Stimulated activated CD4-positive, alpha-beta T cell treated with anti-CD3 and anti-CD28 coated beads, Interleukin-12 subunit alpha, Interleukin-12 subunit beta, amount 100 ng/mL, for 4 hours (primary cell): ENCODE results near the gene UBAP1.
"Not testable (repeated sequence)": the region's sequence is repeated elsewhere in the genome, so short reads cannot be mapped to it uniquely, and the experiment has no call there.

Experiments
- DNase-seq: peaks from one replicate; pipeline ENCODE4 v3.0.0-alpha.2; 2020

The UBAP1 gene

DNA sequence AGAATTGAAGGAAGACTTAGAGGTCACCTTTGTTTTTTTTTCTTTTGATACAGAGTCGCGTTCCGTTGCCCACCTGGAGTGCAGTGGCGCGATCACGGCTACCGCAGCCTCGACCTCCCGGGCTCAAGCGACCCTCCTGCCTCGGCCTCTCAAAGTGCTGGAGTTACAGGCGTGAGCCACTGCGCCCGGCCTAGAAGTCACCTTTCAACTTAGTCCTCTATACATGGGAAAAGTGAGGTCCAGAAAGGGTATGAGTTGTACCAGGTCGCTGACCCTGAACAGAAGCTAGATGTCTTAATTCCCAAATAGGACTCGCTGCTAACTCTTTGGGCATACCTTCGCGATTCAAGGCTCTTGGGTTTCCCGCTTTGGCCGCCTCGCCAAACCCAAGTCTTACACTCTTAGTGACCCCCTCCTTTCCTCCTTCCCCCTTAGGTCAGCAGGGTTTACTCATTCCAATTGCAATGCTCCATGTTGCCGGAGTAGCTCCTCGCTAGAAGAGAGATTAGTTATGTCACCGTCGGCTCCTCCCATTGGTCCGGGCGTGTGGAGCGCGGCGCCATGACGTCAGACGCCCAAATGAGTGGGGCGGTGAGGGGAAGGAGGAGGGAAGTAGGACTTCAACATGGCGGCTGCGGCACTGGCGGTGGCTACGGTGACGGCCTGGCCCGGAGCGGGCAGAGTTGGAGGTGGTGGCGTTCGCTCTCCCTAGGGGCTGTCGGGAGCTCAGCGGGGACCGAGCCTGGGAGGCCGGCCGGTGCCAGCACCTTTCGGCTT, at the start of gene UBAP1:
Gene UBAP1, plus strand, starts transcription at position 608 of the 777 bp plus-strand sequence. CDS start 41,872 bp downstream, outside the sequence.
- peak; percentile 91 for DNase-seq

DNA sequence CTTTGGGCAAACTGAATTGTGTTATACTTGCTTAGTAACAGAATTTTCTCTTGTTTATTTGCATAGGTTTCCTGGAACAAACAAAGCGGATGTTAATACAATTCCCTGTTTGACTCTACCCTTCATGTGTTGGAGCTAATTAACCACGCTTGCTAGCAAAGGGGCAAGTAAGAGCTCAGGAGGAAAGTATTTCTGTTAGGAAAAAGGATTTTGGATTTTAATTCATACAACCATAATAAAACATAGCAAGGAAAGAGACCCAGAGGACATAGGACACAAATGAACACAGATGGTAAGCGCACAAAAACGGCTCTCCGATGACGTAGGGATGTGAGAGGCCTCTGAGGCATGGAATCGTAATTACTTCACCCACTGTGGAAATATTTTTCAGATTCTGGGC, 47.3 kb upstream of the UBAP1 start:
- DNase-seq, result no peak

DNA sequence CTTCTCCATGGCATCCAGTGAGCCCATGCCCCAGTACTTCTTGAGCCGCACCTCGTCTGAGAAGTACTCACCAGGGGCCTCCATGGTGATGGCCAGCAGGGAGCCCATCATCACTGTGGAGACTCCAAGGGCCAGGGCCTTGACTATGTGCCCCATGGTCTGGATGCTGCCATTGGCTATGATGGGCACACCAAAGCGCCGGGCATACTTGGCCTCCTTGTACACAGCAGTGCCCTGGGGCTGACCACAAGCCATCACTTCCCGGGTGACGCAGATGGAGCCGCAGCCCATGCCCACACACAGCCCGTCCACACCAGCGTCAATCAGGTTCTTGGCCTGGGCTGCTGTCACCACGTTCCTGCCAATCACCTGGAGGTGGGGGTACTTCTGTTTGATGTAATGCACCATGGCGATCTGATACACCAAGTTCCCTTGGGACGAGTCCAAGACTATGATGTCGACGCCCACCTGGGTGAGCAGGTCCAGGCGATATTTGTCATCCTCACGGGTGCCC, 45.4 kb upstream of the UBAP1 start:
- DNase-seq, result no peak

DNA sequence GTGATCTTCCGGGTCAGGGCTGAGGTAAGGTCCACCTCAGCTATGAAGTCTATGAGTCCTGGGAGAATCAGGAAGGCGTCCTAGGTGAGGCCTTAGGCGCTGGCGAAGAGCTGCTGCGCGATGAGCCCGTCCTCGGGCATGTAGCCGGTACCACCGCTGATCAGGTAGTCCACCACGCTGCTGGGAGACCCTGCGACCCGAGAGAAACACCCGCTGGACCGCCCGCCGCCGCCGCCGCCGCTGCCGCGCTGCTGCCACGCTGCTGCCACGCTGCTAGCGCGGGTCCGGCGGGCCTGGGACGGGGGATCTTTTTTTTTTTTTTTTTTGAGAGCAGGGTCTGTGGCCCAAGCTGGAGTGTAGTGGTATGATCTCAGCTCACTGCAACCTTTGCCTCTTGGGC, 44.3 kb upstream of the UBAP1 start:
- no peak for DNase-seq

DNA sequence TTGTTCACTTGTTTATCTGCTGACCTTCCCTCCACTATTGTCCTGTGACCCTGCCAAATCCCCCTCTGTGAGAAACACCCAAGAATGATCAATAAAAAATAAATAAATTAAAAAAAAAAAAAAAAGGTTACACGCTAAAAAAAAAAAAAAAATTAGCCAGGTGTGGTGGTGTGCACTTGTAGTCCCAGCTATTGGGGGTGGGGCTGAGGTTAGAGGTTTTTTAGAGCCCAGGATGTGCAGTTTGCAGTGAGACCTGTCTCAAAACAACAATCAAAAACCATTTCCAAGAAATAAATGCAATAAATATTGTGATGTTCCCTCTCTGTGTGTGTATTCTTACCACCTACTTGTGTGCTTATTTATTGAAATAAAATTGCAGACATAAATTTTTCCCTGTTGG, 40.2 kb upstream of the UBAP1 start:
- not testable (repeated sequence) for DNase-seq

DNA sequence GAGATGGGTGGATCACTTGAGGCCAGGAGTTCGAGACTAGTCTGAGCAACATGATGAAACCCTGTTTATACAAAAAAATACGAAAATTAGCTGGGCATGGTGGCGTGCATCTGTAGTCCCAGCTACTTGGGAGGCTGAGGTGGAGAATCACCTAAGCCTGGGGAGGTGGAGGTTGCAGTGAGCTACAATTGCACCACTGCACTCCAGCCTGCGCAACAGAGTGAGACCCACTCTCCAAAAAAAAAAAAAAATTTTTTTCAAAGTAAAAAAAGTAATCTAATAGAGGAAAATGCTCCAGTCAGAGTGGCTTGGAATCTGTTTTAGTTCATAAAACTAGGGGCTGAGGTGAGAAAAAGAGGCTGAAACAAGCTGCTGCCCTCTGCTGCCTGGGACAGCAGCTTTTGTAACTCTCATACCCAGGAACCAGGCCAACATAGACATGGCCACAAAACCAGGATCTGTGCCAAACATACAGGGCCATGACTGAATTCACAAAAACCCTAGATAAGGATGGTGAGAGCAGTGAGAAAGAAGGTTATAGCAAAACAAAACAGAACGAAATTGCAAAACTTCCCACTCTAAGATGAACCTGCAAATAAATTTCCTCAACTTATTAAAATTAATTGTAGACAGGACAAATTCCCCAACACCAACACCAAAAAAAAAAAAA, 39.2 kb upstream of the UBAP1 start:
- DNase-seq, result no peak

DNA sequence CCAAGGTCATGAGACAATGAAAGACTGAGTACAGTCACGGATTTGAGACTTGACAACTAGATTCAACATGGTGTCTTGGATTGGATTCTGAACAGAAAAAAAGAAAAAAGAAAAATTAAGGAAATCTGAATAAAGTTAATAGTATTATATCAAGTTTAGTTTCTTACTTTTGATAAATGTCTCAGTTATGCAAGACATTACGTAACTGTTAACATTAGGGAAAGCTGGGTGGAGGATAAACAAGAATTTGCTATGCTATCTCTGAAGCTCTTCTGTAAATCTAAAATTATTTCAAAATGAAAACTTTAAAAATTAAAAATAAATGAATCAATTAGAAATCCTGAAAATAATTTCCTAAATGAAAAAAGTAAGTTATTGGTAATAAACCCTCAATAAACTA, 38.0 kb upstream of the UBAP1 start:
- DNase-seq, result no peak

DNA sequence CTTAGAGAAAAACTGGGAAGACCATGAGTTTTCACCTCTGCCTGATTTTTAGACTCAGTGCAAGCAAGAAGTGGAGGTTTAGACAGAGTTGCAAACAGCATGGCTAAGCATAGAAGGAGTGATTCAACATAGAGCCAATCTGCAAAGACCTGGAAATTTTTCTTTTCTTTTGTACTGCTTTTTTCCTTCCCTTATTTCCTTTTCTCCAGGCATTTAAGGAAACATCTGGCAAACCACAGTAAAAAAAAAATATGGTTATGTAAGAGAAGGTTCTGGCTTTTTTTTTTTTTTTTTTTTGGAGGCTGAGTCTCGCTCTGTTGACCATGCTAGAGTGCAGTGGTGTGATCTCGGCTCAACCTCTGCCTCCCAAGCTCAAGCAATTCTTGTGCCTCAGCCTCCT, 35.7 kb upstream of the UBAP1 start:
- no peak for DNase-seq

DNA sequence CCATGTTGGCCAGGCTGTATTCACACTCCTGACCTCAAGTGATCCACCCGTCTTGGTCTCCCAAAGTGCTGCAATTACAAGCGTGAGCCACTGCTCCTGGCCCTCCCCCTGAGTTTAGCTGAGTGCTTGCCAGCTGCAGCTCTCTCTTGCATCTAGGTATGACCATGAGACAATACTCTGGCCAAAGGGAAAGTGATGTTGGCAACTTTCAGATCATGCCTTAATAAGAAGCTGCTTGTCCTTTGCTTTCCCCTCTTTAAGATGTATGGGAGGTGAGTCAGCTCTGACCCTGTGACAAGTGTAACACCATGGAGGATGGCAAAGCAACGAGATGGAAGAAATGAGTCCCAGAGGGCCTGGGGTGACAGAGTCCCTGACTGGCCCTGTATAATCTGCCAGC, 33.7 kb upstream of the UBAP1 start:
- DNase-seq, result no peak

DNA sequence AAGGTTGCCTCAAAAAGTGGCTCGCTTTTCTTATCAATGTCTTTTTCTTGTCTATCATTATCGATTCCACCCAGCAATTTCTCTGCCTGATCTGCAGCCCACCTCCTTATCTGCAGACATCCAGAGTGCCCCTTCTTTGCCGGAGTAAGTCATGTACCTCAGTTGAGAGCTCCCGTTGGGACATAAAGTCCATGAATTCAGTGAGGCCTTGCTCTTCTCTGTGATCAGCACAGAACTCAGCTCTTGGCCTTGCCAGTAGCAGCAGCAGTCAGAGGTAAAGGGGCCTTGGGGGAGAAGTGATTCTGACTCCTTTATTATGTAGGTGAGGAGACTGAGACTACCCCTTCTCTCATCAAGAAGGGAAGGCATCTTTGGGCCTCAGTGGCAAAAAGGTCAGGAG, 27.4 kb upstream of the UBAP1 start:
- no peak for DNase-seq

DNA sequence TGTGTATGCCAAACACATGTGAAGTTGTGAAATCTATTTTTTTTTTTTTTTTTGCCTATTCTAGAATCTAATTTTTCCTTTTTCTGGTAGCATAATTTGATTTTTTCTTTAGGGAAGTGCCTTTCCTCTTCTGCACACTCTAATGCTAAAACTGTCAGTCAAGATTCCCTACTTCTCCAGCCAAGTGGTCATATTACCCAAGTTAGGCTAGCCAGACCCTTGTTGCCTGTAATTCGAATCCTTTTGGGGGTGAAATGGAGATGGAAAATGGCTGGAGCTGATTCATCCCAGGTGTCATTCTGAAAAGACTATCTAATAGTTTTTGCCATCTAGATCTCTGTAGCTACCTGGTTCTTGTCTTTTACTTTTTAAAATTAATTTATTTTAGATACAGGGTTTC, 24.8 kb upstream of the UBAP1 start:
- DNase-seq, result no peak

DNA sequence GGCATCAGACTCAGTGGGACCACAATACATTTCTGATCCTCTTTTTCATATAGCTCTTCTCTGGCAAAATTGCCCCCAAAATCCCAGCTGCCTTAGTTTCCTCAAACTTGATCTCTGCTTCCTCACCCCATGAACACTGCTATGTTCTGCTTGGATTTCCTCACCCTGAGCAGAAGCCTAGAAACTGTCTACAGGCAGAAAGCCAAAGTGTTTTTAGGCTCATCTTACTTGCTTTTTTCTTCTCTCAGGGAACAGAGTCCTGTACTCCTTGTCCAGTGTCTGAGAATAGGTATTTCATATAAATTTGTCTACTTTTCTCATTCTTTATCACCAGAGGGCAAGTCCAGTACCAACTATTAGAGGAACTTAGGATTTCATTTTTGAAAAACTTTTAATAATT, 21.5 kb upstream of the UBAP1 start:
- DNase-seq, result no peak

DNA sequence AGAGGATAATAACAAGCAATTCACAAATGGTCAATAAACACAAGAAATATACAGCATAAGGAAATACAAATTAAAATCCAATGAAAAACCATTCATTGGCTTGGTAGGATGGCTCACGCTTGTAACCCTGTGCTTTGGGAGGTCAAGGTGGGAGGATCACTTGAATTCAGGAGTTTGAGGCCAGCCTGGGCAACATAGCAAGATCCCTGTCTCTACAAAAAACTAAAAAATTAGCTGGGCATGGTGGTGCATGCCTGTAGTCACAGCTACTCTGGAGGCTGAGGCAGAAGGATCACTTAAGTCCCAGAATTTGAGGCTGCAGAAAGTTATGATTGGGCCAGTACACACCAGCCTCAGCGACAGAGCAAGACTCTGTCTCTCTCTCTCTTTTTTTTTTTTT, 20.9 kb upstream of the UBAP1 start:
- DNase-seq, result no peak

DNA sequence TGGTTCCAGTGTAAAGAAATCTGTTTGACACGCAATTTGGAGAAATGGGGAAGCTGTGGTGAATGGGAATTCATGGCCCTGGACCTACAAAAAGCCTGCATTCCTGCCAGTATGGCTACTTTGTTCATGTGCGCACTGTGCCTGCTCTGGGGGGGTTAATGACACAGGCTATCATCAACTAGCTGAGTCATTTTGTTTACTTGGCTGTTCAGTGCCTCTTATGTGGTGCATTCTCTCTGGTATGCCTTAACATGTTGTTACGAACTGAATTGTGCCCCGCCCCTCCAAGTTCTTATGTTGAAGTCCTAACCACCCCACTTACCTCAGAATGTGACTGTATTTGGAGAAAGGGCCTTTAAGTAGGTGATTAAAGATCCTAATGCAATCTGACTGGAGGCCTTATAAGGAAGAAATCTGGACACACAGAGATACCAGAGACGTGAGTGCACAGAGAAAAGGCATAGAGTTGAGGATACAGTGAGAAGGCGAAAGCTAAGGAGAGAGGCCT, 20.4 kb upstream of the UBAP1 start:
- DNase-seq, result no peak

DNA sequence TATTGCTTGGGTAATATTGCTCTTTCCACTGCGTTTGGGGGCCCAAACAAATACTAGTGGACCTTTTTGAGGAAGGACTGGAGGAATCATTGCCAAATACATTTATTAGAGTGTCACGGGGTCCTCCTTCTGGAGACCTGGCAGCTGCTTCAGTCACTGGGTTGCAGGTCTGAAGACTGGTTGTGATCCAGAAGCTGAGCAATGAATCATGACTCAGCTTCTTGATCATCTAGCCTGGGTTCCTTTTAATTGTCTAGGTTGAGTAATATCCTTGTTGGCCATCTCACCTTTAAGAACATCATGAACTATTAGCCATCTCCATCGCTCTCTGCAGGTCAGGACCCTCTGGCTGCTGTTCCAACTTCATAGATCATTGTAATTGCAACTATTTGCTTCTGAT, 15.4 kb upstream of the UBAP1 start:
- DNase-seq, result no peak

DNA sequence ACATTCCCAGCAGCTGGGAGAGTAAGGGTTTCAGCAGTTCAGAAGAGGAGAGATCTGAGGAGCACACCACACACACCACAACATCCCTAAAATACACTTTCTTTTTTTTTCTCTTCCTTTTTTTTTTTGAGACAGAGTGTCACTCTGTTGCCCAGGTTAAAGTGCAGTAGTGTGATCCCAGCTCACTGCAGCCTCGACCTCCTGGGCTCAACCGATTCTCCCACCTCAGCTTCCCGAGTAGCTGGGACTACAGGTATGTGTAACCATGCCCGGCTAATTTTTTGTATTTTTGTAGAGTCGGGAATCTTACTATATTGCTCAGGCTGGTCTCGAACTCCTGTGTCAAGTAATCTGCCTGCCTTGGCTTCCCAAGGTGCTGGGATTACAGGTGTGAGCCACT, 9.7 kb upstream of the UBAP1 start:
- DNase-seq, result no peak

DNA sequence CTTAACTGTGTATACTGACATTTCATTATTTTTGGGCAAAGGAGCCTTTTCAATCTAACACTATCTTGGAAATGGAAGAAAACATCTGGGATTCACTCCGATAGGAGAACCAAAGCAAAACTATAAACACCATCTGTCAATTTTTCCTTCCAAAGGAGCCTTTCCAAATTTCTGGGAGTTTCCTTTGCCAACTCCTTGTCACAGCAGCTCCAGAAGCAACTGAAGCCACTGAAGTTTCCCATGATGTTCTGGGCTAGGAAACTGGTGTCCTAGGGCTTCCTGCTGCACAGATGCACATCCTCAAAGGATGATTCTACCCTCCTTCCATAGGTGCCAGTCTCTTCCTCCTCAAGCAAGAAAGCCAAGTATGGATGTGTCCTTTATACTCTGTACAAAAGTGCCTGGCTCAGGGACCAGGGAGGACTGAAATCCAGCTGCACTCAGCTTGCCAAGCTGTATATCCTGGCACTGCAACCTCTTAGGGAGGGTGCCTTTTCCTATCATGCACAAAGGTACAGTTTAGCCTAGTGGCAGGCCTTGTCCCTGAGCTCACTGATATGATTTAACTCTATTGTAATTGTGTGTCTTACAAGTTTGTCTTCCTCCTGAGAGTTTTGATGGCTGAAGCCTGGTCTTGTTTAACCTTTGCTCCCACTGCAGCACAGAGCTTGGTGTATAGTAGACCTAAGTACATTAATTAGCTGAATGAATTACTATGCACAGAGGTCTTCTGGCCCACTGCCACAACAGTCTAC, 8.4 kb upstream of the UBAP1 start:
- DNase-seq, result no peak

DNA sequence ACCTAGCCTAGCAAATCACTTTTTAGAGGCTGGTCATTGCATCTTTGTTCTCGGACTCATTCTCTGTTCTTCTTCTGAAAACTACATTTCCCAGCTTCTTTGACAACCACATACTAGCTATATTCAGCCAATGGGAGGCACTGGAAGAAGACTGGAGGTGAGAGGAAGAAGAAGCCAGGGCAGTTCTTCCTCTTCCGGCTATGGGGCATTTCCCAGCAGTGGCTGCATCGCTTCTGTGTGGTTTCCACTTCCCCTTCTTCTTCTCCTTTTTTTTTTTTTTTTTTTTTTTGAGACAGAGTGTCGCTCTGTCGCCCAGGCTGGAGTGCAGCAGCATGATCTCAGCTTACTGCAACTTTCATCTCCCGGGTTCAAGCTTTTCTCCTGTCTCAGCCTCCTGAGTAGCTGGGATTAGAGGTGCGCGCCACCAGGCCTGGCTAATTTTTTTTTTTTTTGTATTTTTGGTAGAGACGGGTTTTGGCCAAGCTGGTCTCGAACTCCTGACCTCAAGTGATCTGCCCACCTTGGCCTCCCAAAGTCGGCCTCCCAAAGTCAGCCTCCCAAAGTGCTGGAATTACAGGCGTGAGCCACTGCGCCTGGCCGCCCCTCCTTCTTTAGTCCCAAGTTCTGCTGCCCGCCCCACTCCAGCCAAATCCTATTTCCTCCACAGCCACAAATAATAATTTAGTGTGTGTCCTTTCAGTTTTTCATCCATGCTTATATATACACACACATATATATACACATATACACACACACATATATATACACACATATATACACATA, 6.9 kb upstream of the UBAP1 start:
- peak; percentile 11 for DNase-seq

DNA sequence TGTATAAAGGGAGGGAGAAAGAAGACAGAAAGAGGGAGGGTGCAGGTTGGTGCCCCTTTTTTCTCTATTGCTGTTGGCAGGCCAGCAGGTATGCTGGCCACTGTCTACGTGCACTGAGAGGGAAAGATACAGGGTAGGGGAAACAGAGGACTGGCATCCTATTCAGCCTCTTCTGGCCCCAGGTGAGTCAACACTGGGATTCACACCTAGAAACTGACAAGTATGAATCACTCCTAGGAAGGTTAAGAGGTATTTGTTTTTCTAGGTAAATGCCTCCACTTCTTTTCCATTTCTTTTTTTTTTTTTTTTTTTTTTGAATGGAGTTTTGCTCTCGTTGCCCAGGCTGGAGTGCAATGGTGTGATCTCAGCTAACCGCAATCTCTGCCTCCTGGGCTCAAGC, 2.8 kb upstream of the UBAP1 start:
- no peak for DNase-seq

DNA sequence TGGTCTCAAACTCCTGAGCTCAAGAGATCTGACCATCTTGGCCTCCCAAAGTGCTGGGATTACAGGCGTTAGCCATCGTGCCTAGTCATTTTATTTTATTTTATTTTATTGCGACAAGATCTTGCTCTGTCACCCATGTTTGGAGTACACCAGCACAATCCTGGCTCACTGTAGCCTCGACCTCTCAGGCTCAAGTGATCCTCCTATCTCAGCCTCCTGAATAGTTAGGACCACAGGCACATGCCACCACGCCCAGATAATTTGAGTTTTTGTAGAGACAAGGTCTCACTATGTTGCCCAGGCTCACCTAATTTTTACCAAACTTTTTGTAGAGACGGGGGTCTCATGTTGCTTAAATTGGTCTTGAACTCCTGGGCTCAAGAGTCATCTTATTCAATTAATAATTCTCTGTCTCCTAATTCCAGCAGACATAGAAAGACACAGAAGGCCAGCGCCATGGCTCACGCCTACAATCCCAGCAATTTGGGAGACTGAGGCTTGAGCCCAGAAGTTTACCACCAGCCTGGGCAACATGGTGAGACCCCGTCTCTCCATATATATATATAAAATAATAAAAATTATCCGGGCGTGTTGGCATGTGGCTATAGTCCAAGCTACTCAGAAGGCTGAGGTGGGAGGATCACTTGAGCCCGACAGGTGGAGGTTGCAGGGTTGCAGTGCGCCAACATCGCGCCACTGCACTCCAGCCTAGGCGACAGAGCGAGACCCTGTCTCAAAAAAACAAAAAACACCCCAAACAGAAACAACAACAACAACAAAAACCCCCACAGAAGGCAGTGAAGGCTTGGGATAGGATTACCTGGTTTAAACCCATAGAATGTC, 1.0 kb upstream of the UBAP1 start:
- DNase-seq, result no peak

DNA sequence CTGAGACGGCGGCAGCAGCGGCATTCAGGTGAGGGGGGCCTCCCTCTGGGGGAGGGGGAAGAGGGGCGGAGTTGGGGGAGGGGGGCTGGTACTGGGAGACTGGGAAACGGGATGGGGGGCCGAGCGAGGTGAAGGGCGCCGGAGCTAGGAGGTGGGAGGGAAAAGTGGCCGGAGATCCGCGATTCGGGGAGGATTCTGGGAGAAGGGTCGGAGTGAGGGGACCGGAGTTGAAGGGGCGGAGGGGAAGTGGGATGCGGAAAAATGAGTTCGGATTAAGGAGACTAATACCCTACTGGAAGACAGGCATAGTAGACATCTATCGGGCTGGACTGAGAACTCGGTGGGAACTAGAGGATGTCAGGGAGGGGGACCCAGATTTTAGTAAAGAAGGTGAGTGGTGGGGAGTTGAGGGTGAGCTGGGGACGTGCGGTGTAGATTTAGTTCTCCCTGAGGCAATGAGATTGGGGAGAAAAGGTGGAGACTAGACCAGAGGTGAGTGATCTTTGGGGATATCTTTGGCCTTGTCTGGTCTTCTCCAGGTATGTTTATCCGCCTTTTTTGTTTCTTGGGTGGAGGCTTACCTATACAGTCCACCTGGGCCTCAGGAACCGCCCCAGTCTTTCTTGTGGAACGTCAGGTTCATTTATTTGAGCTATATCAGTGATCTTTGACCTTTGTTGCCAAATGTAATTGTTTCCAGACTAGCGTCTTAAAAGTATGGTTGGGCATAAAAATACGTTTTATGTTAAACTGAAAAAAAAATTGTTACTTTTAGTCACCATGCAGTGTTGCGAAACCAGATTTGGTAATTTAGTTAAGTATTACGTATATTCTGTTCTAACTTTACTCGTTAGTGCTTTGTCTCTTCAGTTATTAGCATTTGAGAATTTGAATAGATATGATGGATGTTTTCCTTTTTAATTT, 632 bp downstream of the UBAP1 start:
- no peak for DNase-seq
